GM21528 (cell line): ENCODE results near the gene PRKD2.
"Not testable (repeated sequence)": the region's sequence is repeated elsewhere in the genome, so short reads cannot be mapped to it uniquely, and the experiment has no call there.

ENCODE experiments used
- ATAC-seq: cut with Tn5 transposase; IDR thresholded peaks from one replicate; pipeline ENCODE4 v1.9.1; 2021; ENCODE audit warnings: mild to moderate bottlenecking, moderate library complexity; ENCODE audit not compliant: unreplicated experiment, low FRiP score

PRKD2 gene

GRCh38 chr19:46637224-46637623, 79.7 kb downstream of the PRKD2 start:
- ATAC-seq, result no peak

DNA sequence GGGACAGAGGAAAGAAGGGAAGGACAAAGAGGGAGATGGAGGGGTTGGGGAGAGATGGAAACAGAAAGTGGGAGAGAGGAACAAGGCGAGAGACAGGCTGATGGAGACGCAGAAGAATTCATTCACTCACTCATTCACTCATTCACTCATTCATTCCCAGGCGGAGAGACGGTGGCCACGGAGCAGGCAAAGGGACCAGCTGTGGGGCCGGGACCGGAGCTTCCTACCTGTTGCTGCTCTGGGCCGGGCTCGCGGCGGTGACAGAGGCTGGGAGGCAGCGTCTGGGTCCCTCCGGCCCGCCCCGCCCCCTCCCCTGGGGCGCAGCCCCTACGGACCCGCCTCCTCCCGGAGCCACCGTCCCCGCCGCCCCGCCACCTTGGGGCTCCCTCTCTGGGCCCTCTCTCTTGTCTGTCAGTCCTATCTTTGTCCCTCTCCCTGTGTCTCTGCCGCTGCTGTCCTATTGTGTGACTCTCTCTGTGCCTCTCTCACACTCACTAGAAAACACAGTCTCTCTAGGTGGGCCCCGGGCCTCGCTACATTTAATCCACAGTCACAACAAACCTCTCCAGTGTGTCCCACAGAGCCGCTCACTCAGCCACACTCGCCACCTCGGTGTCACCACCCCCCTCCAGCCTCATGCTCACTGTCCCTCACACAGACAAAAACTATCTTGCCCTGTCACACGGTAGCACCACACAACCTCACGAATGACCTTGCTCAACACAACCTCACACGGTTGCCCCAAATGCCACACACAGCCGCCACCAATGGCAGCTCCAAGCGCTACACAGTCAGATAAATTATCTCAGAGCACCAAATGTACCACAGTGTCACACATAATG, 80.8 kb downstream of the PRKD2 start, which contains the start of gene GNG8:
TSS of gene GNG8 (minus strand) at position 283 of the 842 bp plus-strand sequence. CDS start 1,520 bp downstream, outside the sequence.
- no peak for ATAC-seq

DNA sequence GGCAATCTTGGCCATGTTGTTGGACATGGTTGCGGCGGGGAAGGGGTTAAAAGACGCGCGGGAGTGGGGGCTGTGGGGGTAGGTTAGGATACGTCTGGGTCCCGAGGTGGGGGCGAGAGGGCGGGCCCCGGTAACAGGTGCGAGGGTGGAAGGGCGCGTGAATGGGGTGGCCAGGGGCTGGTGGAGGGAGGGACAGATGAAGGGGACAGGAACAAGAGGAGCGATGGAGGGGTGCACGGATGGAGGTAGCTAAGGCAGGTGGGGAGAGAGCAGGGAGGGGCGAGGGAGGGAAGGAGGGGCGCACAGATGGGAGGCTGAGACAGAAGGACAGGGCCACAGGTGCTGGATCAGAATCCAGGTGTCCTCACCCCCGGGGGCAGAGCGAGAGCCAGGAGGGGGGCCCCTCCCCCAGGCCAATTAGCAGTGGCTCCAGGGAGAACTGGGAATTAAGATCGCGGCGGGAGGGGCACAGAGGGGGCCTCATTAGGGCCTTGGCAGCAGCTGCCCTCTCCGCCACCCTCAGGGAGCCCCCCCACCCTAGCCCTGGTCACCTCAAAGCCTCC, 82.2 kb downstream of the PRKD2 start:
- no peak for ATAC-seq

GRCh38 chr19:46634045-46634655, 82.8 kb downstream of the PRKD2 start:
- no peak for ATAC-seq

DNA sequence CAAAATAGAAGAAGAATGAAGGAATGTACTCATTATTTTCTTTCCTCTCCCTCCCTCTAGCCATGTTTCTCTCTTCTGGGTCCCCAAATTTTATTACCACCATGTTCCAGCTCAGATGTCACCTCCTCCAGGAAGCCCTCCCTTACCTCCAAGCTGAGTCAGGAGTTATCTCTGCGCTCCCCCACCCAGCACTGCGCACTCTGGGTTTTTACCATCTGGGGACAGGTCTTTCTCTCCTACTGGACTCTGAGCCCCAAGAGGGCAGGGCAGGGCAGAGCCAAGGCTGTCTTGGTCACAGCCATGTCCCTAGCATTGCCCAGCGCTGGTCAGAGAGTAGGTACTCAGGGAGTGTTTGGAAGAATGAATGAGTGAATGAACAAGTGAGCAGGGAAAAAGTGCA, 83.8 kb downstream of the PRKD2 start:
- no peak for ATAC-seq

- ATAC-seq, result no peak
Measured at GRCh38 chr19:46631481-46631880, 85.4 kb downstream of the PRKD2 start.

GRCh38 chr19:46630586-46631205, 86.2 kb downstream of the PRKD2 start:
- no peak for ATAC-seq

GRCh38 chr19:46629546-46630025, 87.3 kb downstream of the PRKD2 start:
- no peak for ATAC-seq

GRCh38 chr19:46628970-46629369, 87.9 kb downstream of the PRKD2 start:
- not testable (repeated sequence) for ATAC-seq

DNA sequence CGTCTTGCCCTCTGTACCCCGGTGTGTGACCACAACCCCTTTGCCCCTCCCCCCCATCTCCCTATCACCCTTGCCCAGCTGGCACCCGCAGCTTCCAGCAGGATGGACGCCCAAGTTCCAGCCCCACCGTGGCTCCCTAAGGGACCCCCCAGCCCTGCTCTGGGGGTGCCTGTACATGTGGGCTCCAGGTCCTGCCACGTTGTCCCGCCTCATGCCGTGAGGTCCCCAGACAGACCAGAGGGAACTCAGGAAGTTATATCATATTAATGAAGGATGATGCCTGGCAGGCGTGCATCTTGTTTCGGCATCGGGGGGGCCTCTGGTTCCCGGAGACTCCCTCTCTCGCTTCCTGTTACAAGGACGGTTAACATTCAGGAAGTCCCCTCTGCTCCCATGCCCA, 90.5 kb downstream of the PRKD2 start:
- no peak for ATAC-seq

GRCh38 chr19:46625731-46626130, 91.2 kb downstream of the PRKD2 start:
- no peak for ATAC-seq

- ATAC-seq, result no peak
Measured at GRCh38 chr19:46624958-46625661, 91.8 kb downstream of the PRKD2 start, which contains the start of gene PTGIR. PTGIR (minus strand) TSS chr19:46625089; CDS start chr19:46624225, 864 bp downstream.
